Stimulated activated CD4-positive, alpha-beta T cell treated with anti-CD3 and anti-CD28 coated beads, Interleukin-4, amount 100 ng/mL, for 4 hours (primary cell): ENCODE results near the gene MSI2.
A peak's percentile ranks its signal among the peaks of the same experiment; 100 is the strongest.

Experiments
- DNase-seq, 2 experiments: peaks; one replicate each; pipeline ENCODE4 v3.0.0-alpha.2; 2020

The MSI2 gene

DNA sequence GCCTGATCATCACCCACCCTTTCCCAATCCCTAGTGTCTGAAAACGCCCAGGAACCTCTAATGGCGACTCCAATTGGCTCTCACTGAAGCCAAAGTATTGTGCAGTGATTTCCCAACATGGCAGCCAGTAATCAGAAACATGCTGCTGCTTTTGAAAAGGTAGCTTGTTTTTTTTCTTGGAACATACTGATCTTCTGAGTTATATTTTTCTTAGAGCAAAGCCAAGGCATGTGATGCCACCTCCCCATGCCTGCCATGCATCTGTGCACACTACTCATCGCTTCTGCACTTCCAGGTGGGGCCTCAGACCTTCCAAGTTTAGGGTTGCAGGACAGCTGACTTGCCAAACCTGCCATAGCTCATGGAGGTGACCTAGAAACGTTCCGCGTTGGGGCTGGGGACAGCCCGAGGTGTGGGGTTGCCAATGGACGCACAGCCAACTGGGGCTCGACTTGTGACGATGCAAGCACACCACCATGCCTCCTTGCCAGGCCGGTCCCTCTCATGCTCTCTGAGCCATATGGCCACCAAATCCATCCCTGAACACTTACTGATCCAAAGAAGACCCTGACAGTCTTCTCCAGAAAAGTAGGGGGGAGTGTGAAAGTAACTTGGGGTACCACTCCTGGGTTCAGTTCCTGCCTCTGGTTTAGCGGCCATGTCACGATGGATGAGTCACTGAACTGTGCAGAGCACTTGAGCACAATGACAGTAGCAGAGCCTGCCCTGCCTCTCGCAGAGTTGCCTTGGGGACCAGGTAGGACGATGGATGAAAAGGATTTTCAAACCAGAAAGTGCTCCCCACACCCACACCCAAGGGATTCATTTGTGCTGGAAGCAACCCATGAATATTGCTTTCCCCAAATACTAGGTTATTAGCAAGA is 333.1 kb downstream of the MSI2 start:
- DNase-seq, result no peak

DNA sequence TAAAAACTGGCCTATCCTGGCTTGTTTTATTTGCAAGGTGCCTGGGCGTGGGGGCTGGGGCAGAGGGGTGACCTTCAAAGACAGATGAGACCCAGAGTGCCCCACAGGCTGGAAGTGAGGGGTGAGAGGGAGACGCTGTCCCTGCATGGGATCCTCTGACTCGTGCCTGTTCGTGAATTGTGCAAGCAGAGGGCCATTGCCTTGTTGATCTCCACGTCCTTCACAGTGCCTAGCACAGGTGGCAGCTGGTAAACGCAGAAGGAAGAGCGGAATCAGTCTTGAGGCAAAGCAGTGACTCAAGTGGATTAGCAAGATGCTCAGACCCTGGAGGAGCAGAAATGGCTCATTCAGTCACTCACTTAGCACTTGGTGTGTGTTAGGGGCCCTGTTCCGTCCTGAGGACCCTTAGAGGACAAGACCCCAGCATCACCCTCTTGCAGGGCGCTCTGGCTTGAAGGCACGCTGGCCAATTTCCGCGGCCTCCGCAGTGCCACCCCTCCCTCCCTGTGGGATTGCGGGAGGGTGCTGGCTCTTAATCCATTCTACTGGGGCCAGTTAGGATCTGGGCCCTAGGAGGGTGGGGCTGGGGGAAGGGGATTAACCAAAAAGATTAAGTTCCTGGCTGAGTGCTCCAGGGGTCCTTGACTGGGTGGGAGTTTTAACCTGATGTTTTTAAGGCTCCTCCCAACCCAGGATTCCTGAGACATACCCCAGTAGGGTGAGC is 337.6 kb downstream of the MSI2 start:
- DNase-seq, result no peak

GRCh38 chr17:57594767-57595166 is 338.4 kb downstream of the MSI2 start:
- no peak for DNase-seq

- DNase-seq, result no peak
These were observed 339.1 kb downstream of the MSI2 start for GRCh38 chr17:57595426-57595825.

GRCh38 chr17:57595947-57596695 is 339.8 kb downstream of the MSI2 start:
- DNase-seq, result no peak

DNA sequence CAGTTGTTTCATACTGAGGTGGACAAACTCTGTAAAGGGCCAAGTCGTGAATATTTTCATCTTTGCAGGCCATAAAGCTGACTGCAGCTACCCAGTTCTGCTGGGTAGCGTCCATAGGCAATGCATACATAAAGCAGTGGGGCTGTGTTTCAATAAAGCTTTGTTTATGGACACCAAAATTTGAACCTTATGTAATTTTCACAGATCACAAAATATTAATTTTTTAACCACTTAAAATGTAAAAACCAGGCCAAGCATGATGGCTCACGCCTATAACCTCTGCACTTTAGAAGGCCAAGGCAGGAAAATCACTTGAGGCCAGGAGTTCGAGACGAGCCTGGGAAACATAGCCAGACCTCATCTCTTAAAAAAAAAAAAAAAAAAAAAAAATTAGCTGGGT is 340.8 kb downstream of the MSI2 start:
- no peak for DNase-seq

- no peak for DNase-seq
These were observed 341.5 kb downstream of the MSI2 start for GRCh38 chr17:57597531-57598453.

DNA sequence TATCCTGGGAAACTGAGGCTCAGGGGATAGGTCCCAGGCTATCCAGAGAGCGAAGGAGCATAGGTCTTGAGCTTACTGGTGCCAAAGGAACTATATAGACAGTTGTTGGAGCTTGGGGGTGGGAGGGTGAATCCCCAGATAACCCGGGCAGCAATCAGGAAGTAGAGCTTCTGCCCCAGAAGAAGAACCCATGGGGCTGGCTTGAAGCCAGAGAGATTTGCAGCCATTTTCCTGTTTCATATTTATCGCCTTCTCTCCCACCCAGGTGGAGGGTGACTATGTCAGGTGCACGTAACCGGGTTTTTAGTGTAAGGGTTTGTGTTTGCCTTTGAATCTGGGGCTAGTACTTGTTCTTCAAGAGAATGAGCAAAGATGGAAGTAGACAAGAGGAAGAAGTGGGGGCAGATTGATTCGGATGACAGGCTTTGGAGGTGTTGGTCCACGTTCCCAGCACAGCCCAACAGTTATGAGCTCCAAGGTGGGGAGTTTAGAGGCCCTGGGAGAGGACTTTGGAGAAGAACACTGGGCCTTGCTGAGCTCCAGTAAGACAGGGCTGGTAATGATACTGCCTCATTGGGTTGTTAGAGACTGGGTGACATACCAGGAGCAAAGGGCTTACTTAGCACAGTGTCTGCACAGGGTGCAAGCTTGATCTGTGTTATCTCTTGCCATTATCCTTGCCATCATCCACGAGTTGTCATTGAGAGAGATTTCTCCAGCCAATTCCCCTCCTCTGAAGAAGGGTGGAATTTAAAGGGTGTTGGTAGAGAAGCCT is 343.1 kb downstream of the MSI2 start:
- DNase-seq, result no peak

- DNase-seq, result peak in 1 of 2 experiments; percentile 29
These were observed 343.8 kb downstream of the MSI2 start for GRCh38 chr17:57600074-57600473.

DNA sequence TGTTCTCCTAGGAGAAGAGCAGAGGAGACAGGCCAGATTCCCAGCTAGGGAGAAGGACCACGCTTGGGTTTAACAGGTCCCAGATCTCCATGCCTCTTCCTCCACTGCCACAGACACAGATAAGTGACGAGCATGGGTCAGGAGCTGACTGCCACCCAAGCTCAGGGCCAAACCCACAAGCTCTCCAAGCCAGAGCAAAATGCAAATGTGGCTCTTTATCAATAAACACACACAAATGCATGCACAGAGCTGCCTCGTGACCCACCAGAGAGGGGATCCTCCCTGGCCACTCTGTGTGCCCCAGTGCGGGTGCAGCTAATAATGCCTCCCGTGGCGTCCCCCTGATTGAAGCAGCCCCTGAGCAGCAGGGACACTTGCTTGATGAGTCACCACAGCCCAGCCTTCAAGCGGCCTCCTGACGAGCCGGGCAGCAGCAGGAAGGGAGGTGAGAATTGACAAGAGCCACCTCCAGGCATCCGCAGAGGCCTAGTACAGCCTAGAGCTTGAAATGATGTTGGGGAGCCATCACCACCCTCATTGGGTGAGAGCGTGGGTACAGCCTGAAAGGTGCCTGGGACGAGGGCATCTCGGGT is 344.9 kb downstream of the MSI2 start:
- no peak for DNase-seq

GRCh38 chr17:57602896-57603295 is 346.6 kb downstream of the MSI2 start:
- no peak for DNase-seq

DNA sequence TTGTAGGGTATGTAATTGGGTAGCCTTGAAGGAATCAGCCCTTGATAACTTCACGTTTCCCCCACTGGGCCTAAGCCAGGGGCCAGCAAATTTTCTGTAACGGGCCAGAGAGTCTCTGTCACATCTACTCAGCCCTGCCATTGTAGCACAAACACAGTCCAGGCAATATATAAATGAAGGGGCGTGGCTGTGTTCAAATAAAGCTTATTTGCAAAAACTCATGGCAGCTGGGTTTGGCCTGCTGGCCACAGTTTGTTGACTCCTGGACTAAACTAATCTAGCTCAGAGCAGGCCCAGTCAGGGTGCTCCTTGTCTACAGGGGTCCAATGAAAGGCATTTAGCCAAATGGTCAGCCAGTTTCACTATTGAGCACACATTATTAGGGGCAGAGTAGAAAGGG is 347.2 kb downstream of the MSI2 start:
- DNase-seq, result no peak

DNA sequence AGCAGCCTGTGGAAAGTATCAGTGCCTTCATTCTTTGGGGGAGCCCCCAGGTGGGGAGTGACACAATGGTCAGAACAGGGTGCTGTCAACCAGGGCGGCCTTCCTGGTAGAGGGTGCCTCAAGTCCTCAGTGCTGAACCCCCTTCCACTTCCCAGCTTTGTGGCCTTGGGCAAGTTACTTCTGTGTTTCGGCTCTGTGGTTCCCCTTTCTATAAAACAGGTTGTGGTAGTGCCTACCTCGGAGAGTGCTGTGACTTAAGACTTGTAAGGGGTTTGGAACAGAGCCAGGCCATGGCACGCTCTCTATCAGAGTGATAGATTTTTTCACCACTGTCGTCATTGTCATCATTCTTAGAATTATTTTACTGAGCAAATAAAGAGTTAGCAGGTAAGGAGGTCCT is 347.7 kb downstream of the MSI2 start:
- peak; percentile 30 to 66 for DNase-seq

DNA sequence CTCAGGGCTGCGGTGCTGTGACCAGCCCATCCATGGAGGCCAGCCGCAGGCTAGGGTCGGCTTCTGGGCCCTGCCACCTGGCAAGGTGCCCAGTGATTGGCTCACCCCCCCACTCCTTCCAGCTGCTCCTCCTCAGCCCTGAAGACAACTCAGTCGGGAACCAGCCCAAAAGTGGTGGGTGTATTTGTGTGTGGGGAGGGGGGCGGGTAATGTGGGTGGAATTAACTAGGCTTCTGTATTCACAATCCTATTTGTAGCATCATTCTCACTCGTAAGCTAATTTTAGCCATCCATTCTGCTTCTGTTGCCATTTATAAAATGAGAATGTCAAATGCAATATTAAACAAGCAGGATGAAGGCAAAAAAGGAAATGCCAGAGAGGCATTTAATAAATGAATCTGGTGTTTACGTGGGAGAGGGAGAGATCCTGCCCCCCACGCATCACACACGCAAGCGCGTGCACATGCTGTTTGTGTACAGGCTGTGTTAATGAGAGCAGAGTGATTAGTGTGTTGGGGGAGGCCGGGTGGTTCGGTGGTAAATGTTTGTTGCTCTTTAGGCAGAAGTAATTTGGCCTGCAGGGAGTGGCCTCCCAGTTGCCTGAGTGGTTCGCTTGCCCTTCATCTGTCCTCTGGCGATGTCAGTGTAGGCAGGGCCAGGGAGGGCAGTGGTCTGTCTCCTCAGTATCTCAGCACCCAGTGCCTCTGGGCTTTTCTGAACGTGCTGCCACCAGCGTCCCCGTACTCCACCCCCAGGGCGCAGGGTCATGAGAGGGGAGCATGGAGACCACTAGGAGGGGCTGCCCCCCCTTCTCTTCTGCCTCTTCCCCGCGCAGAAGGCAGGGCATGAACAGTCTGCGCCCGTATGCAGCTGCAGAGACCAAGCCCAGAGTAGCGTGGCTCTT is 348.7 kb downstream of the MSI2 start:
- DNase-seq, result peak in 1 of 2 experiments; percentile 21

DNA sequence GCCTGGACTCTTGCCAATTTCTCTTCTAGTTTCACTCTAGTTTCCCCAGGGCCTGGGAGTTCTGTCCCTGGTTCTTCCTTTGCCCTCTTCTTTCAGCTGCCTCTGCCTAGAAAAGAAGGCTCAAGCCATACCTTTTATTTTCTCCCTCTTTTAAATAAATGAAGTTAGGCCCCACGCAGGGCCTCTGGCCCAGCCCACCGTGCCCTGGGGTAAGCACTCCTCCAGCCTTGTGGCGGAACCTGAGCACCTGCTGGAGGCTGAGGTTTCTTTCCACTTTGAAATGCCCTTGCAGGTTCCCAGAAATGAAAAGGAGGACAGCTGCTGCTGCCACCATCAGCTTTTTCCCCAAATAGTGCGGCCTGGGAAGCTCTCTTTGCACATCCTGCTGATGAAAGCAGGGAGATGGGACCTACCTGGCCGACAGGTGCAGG is 349.4 kb downstream of the MSI2 start:
- no peak for DNase-seq

DNA sequence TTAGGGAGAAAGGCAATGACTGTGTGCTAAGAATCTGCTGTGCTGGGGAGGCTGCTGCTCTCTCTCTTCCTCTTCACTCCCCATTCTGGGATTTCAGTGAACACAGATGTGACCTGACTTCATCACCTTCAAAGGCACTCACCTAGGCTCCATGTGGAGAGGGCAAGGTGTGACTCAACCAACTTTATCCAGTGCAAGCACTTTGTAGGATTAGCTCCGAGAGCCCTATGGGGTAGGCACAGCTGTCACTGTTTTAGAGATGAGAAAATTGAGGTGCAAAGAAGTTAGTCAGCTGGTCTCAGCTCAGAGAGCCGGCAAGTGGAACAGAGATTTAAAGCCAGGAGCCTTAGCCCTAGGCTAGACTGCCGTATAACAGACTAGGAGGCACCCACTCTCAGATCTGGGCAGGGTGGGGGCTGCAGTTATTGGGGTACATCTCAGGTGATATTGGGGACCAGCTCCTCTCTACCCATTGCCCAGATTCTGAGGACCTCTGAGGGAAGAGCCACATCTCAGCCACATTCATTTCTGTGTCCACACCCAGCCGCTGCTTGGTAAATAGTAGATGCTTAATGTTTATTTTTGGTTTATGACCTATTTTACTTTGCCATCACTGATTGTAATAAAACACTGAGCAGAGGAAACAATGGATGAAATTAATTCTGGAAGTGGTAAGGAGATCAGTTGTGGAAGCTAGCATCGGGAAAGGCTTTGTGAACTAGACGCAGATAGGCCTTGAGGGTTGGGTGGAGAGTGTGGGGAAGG is 350.0 kb downstream of the MSI2 start:
- DNase-seq, result no peak

DNA sequence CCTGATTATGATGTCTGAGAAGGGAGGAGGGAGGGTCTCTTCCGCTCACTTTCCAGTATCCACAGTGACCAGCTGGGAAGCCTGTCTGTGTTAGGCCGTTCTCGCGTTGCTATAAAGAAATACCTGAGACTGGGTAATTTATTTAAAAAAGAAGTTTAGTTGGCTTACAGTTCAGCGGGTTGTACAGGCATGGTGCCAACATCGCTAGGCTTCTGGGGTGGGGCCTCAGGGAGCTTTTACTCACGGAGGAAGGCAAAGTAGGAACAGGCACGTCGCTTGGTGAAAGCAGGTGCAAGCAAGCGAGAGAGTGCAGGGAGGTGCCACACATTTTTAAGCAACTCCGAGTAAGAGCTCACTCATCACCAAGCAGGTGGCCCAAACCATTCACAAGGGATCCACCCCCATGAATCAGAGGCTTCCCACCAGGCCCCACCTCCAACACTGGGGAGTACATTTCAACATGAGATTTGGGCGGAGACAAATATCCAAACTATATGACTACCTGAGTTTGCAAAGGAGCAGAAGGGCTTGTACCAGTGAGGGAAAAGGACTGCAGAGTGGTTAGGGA is 351.3 kb downstream of the MSI2 start:
- DNase-seq, result no peak

GRCh38 chr17:57608369-57609124 is 352.2 kb downstream of the MSI2 start:
- DNase-seq, result no peak
